GM18909 (cell line): Measurements from ENCODE around the gene PLSCR1.
"Not testable (repeated sequence)": the region's sequence is repeated elsewhere in the genome, so short reads cannot be mapped to it uniquely, and the experiment has no call there.

Experiments used
- ATAC-seq: cut with Tn5 transposase; IDR thresholded peaks from one replicate; pipeline ENCODE4 v1.9.1; 2021; ENCODE audit warnings: mild to moderate bottlenecking; ENCODE audit not compliant: unreplicated experiment, poor library complexity

Gene PLSCR1

GRCh38 chr3:146519810-146520209 is 24.6 kb downstream of the PLSCR1 start:
- no peak for ATAC-seq

- no peak for ATAC-seq
These were observed 26.5 kb downstream of the PLSCR1 start for GRCh38 chr3:146517684-146518435.

GRCh38 chr3:146513386-146514051 is 30.9 kb downstream of the PLSCR1 start:
- no peak for ATAC-seq

GRCh38 chr3:146511402-146512134 is 32.8 kb downstream of the PLSCR1 start:
- ATAC-seq, result no peak

- ATAC-seq, result no peak
These were observed 36.9 kb downstream of the PLSCR1 start for GRCh38 chr3:146507331-146508120.

- no peak for ATAC-seq
These were observed 38.9 kb downstream of the PLSCR1 start for GRCh38 chr3:146505516-146505915.

- ATAC-seq, result no peak
These were observed 39.8 kb downstream of the PLSCR1 start for GRCh38 chr3:146504498-146505197.

GRCh38 chr3:146503461-146504202 is 40.8 kb downstream of the PLSCR1 start:
- peak; percentile 99 for ATAC-seq

GRCh38 chr3:146502887-146503460 is 41.4 kb downstream of the PLSCR1 start:
- no peak for ATAC-seq

- peak; percentile 39 for ATAC-seq
These were observed 42.7 kb downstream of the PLSCR1 start for GRCh38 chr3:146501752-146502151.

GRCh38 chr3:146499701-146500100 is 44.7 kb downstream of the PLSCR1 start:
- ATAC-seq, result no peak

- ATAC-seq, result no peak
These were observed 46.2 kb downstream of the PLSCR1 start for GRCh38 chr3:146498002-146498736.

GRCh38 chr3:146497145-146497843 is 47.1 kb downstream of the PLSCR1 start:
- ATAC-seq, result not testable (repeated sequence)

GRCh38 chr3:146496726-146497125 is 47.7 kb downstream of the PLSCR1 start:
- ATAC-seq, result no peak

- no peak for ATAC-seq
These were observed 48.2 kb downstream of the PLSCR1 start for GRCh38 chr3:146496251-146496650.

GRCh38 chr3:146493761-146494160 is 50.6 kb downstream of the PLSCR1 start:
- no peak for ATAC-seq

- ATAC-seq, result no peak
These were observed 51.2 kb downstream of the PLSCR1 start for GRCh38 chr3:146493221-146493620.

- ATAC-seq, result no peak
These were observed 53.1 kb downstream of the PLSCR1 start for GRCh38 chr3:146491303-146491702.
